NCI-H1436 (cell line): ENCODE results near the gene ARCN1.
"Not testable (repeated sequence)": the region's sequence is repeated elsewhere in the genome, so short reads cannot be mapped to it uniquely, and the experiment has no call there.

Experiments used
- DNase-seq: peaks from one replicate; lab custom pipeline; 2025; lab: John Stamatoyannopoulos, UW

Gene ARCN1

DNA sequence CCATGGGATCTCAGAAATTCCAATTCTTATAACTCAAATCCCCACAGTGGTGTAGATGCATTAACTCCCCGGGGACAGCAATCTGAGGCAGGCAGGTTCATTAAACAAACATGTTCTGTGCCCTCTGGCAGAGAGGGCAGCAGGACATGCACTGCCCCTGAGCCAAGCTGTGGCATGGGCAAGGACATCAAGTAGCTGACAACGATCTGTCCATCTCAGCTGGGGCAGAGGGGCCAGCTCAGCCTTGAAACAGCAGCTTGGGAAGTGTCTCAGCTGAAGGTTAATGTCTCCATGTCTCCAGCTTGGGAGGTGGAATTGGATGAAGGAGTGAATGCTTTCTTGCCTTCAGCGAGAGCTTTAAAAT lies 27.6 kb upstream of the ARCN1 start:
- DNase-seq = no peak

DNA sequence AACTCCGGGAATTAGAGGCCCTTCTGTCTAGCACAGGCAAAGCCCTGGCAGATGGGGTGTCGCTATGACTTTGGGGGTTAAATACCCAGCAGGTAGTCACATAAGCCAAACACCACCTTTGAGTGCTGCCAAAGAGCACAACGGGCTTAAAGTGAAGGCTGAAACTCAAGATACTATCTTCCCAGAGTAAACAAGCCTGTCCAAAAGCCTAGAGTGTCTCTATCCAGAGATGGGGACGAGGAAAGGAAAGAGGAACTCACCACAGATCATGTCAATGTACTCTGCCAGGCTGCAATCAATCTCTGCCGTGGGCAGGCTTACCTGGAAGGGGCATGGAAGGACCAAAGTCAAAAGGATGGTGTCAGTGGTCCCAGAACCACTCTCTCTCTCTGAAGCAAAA lies 26.7 kb upstream of the ARCN1 start:
- DNase-seq = no peak

DNA sequence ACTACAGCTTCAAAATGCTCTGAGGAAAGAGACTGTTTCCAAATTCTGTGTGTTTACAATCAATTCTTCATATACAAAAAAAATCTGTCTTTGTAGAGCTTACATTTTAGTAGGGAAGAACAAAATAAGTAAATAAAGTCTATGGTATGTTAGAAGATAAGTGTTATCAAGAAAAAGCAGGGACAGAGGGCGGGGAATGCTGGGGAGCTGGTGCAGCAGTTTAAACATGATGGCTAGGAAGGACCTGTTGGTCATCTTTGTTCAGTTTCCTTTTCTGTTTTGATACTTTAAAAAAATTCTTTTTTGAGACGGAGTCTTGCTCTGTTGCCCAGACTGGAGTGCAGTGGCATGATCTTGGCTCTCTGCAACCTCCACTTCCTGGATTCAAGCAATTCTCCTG lies 25.1 kb upstream of the ARCN1 start:
- DNase-seq = no peak

DNA sequence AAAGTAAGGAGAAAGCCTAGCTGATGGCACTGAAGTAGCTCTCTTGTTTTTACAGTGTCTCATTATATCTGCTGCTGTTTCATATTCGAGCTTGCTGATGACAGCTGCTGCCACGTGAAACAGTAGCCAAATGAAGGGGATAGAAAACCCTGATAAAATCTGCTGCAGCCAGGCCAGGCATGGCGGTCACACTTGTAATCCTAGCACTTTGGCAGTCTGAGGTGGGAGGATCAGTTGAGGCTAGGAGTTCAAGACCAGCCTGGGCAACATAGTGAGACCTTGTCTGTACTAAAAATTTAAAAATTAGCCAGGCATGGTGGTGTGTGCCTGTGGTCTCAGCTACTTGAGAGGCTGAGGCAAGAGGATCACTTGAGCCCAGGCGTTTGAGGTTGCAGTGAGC lies 19.9 kb upstream of the ARCN1 start:
- no peak for DNase-seq

DNA sequence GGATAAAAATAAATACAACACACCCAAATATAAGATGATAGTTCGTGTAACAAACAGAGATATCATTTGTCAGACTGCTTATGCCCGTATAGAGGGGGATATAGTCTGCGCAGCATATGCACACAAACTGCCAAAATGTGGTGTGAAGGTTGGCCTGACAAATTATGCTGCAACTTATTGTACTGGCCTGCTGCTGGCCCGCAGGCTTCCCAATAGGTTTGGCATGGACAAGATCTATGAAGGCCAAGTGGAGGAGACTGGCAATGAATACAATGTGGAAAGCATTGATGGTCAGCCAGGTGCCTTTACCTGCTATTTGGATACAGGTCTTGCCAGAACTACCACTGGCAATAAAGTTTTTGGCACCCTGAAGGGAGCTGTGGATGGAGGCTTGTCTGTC lies 11.4 kb upstream of the ARCN1 start:
- no peak for DNase-seq

DNA sequence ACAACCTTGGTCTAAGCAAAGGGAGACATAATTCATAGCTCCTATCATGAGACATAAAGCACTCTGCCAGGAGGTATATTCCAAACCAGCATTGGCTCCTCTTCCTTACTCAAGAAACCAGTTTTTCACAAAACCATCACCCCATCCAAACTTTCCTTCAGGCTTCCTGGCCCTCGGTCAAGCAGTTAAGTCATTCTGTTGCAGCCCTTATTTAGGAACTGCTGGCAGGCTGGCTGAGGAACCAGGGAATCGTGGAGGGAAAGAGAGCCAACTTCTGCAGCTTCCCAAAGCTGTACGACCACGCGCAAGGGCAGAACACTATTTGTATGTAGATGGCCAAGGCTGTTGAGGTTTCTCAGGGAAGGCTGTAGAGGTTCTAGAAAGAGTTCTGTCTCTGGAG lies 7.2 kb upstream of the ARCN1 start:
- DNase-seq = no peak

DNA sequence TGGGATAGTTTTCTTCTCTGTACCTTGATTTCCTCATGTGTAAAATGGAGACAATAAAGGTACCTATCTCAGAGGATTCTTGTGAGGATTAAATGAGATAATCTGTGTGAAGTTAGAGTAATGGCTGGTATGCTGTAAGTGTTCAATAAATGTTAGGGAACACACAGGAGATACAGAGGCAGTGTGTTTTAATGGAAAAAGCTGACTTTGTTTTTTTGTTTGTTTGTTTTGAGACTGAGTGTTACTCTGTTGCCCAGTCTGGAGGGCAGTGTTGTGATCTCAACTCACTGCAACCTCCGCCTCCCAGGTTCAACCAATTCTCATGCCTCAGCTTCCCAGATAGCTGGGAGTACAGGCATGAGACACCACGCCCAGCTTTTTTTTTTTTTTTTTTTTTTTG lies 2.5 kb upstream of the ARCN1 start:
- no peak for DNase-seq

DNA sequence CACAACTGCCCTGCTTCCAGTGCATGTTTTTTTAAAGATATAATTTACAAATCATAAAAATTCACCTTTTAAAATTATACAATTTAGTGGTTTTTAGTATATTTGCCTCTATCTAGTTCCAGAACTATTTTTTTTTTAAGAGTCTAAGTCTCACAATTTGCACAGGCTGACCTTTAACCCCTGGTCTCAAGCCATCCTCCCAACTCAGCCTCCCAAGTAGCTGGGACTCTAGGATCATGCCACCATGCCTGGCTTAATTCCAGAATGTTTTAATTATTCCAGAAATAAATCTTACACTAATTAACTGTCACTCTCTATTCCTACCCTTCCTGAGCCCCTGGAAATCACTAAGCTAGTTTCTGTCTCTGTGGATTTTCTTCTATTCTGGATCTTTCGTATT lies 1.4 kb upstream of the ARCN1 start:
- DNase-seq = no peak

DNA sequence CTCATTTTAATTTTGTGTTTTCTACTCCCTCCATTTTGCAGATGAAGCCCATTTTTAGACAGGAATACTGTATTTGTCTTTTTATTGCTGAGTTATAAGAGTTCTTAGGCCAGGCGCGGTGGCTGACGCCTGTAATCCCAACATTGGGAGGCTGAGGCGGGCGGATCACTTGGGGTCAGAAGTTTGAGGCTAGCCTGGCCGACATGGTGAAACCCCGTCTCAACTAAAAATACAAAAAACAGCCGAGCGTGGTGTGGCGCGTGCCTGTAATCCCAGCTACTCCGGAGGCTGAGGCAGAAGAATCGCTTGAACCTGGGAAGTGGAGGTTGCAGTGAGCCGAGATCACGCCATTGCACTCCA lies 528 bp upstream of the ARCN1 start:
- not testable (repeated sequence) for DNase-seq

DNA sequence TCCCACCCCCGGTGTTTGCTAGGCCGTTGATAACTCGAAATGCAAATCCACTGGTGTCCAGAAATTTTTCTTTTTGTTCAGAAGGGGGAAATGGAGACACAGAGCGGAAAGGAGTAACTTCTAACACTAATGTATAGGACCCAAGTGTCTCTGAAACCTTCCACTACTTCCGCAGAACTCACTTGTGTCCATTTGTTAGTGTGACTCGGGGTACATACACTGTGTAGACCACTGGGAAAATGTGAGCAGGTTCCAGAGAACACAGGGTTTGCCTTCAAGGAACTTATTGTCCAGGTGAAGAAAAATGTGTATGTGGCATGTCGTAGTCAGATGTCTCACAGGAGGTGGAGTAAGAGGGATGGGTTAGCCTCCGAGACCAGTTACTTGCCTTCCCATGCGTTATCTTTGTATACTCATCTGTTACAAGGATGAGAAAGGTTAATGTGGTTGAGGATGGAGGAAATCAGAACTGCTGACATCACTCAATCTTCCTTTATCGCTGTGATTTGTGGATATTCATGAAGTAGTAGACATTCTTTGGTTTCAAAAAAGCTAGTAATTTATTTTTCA lies 857 bp downstream of the ARCN1 start:
- DNase-seq = no peak

DNA sequence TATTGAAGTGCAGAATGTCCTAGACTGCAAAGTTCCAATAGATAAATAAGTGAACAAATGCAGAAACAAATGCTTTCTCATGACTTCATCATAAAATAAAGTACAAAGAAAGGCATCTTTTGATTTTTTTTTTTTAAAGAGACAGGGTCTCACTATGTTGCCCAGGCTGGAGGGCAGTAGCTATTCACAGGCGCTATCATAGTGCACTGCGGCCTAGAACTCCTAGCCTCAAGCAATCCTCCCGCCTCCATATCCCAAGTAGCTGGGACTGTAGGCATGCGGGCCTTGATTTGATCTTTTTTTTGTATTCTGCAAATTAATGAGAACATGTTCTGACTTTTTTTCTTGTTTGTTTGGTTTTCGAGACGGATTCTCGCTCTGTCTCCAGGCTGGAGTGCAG lies 2.4 kb downstream of the ARCN1 start:
- no peak for DNase-seq

DNA sequence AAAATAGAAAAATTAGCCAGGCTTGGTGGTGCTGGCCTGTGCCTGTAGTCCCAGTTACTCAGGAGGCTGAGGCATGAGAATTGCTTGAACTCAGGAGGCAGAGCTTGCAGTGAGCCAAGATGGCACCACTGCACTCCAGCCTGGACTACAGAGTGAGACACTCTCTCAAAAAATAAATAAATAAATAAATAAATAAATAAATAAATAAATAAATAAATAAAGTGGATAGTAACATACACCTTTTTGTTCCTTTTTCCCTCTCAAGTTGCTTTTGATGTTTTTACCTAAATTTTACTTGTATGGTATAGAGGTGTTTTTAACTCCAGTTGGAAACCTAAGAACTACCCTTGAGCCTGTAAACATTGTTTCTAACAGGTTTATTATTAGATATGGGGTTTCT lies 5.8 kb downstream of the ARCN1 start:
- not testable (repeated sequence) for DNase-seq

DNA sequence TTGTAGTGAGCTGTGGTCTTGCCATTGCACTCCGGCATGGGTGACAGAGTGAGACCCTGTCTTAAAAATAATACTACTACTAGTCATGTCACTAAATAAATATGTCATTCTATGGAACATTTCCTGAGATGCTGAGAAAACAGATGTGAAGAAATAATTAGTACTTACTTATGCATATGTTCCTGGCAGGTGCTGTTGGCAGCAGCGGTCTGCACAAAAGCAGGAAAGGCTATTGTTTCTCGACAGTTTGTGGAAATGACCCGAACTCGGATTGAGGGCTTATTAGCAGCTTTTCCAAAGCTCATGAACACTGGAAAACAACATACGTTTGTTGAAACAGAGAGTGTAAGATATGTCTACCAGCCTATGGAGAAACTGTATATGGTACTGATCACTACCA lies 8.8 kb downstream of the ARCN1 start:
- no peak for DNase-seq

DNA sequence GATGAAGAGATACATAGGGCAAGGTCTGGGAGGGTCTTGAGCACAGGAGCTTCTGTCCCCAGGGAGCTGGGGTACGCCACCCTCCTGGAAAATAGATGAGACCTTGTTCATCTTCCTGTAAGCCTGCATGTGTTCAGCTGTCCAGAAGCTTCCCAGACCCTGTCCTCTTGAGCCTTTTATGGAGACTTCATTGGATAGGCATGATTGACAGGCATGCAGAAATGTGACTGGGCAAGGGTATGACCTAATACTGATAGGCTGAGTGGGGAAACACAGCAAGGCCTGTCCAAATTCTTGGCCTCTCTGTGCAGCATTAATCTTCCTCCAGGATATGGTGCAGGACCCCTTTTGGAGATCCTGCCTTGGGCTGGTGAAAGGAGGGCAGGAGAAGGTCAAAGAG lies 15.7 kb downstream of the ARCN1 start:
- DNase-seq = no peak

DNA sequence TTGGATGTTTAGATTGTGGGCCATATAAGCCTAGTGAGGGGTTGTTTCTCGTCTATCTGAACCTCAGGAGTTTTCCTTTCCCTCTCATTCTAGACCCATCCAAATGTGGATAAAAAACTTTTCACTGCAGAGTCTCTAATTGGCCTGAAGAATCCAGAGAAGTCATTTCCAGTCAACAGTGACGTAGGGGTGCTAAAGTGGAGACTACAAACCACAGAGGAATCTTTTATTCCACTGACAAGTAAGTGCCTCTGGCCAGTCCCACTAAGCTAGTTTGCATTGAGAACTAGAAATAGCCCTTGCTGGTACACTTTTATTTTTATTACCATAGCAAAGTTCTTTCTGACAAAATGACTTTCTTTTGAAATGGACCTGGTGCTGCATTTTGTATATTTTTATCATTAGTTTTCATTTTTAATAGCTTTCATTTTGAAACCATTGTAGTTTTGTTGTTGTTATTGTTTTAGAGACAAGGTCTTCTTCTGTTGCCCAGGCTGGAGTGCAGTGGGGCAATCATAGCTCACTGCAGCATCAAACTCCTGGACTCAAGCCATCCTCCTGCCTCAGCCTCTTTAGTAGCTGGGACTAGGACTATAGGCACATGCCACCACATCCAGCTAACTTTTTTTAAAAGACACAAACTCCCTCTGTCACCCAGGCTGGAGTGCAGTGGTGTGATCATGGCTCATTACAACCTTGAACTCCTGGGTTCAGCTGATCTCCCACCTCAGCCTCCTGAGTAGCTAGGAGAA lies 20.6 kb downstream of the ARCN1 start:
- DNase-seq = no peak

DNA sequence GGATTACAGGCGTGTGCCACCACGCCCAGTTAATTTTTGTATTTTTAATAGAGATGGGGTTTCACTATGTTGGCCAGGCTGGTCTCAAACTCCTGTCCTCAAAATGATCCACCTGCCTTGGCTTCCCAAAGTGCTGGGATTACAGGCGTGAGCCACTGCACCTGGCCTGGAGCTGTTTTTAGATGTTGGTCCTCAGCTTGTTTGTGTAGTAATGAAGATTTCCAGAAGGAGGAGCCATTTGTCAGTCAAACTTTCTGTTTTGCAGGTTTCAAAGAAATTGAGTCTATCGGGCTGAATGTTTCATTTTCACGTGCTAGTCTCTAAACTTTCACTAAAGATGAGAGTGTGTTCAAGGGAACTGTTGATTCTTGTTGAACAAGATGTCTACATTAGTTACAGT lies 22.8 kb downstream of the ARCN1 start:
- DNase-seq = not testable (repeated sequence)

DNA sequence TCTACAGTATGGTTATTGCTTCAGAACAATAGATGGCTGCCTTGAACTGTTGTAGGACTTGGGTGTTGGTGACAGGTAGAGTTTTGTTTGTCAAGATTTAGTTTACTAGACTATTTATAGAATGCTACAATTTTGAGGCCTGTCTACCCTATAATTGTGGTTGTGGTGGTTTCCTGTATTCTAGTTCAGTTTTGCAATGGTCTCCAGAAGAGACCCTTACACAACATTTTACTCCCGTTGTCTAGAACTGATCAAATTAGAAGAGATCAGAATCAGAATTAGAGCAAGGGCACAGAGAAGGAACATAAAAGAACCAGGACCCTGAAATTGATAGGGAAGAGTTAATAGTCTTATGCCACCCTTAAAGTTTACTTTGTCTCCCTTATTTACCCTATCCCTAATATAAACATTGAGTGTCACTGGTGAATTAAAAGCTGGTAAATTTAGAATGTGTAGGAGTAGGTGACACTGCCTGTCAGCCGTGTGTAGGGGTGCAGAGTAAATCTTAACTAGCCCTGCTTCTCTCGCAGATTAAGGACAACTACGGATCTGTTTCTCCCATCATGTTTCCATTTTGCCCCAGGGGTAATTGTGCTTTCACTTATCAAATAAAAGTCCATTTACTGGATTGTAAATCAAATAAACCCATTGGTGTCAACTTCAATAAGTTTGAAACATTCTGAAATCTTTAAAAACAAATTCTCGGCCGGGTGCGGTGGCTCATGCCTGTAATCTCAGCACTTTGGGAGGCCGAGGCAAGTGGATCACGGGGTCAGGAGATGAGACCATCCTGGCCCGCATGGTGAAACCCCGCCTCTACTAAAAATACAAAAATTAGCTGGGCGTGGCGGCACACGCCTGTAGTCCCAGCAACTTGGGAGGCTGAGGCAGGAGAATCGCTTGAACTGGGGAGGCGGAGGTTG lies 24.3 kb downstream of the ARCN1 start:
- DNase-seq = no peak

DNA sequence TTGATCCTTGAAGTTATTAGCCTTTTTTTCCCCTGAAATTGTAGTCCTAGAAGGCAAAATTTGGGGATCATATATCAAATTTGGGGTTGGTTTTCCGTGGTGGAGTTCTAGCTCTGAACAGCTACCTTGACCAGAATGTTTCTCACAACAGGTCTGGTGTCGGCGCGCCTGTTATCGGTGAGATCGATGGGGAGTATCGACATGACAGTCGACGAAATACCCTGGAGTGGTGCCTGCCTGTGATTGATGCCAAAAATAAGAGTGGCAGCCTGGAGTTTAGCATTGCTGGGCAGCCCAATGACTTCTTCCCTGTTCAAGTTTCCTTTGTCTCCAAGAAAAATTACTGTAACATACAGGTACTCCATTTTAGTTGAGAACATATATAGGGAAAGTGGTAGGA lies 25.3 kb downstream of the ARCN1 start:
- no peak for DNase-seq

DNA sequence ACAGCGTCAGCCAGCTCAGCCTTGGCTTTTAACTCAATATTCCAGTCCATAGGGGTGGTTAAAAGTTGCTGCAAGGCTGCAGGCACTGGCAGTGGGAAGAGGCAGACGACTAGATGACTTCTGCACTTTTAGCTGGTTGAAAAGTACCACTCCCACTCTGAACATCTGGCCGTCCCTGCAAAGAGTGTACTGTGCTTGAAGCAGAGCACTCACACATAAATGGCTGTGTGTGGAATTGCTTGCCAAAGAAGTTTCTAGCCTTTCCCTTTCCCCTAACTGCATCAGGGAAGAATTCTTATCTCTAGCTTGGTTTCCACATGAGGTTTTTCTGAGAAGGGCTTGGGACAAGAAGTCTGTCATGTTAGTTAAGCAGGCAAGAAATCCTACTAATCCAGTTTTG lies 30.1 kb downstream of the ARCN1 start:
- no peak for DNase-seq

DNA sequence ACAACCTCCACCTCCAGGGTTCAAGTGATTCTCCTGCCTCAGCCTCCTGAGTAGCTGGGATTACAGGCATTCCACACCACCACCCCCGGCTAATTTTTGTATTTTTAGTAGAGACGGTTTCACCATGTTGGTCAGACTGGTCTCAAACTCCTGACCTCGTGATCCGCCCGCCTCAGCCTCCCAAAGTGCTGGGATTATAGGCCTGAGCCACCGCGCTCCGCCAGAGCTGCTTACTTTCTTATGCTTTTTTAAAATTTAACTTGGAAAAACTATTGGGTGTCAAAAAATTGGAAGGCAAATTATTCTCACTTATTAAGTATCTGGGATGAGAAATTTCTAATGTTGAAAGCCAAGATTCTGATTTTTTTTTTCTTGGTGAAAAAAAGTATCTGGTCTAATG lies 31.5 kb downstream of the ARCN1 start:
- DNase-seq = not testable (repeated sequence)

DNA sequence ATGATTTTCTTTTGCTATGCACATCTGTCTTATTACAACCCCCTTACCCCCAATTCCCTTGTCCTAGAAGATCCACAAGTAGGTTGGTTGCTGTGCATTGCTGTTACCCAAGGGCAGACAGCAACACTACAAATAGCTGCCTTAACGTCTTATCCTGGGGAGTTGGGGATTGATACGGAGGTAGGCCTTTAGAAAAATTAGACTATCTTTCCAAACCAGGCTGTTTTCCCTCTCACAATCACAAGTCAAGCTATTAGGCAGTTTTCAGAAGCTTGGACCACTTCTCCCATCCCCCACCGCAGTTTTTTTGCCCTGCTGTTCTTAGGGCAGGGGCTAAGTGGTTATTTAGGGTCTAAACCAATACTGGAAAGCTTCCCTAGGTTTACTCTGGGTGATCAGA lies 32.4 kb downstream of the ARCN1 start:
- DNase-seq = no peak

DNA sequence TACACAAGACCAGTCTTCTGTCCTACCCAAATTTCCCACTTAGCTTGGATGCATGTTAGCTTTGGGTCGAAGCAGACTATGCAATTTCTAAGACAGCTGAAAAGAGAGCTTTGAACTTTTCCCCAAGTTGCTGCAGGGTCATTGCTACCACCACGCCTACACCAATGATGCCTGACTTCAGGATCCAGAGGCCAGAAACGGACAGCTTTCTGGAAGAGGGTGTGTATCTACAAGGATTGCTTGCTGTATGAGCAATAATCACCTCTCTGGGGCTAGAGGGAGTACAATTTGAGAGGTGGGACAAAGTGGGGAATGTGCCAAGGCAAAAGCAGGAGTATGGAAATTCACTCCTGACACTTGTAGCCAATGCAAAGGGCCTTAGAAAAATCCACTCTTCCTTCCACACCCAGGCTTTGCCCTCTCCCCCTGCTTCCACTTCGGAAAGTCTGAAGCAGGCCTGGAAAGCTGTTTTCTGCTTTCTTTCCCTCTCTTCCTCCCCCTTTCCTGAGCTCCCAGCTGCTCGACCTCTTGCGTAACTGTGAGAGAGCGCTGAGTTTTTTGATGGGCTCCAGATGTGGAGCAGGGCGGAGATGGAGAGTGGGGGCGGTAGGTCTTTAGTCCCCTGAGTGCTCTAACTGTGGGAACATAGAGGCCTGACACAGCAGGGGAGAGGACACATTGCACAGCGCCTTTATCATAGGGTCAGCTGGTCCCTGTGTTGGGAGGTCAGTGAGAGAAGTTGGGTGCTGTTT lies 33.1 kb downstream of the ARCN1 start:
- no peak for DNase-seq
